Glomerular visceral epithelial cell (primary cell): ENCODE data around the gene FRMPD2.

Experiments
- DNase-seq: peaks from one replicate; pipeline ENCODE4 v3.0.0-alpha.2; 2016; ENCODE audit errors: extremely low spot score

FRMPD2 gene

GRCh38 chr10:48274636-48275035 is at the start of gene FRMPD2:
Gene FRMPD2, minus strand, starts transcription at chr10:48274696. Its CDS starts 129 bp downstream, at chr10:48274567.
- no peak for DNase-seq

GRCh38 chr10:48322017-48322416 is 47.5 kb upstream of the FRMPD2 start:
- no peak for DNase-seq

- DNase-seq = peak; percentile 21
These were observed 43.0 kb upstream of the FRMPD2 start for GRCh38 chr10:48317321-48317990.

DNA sequence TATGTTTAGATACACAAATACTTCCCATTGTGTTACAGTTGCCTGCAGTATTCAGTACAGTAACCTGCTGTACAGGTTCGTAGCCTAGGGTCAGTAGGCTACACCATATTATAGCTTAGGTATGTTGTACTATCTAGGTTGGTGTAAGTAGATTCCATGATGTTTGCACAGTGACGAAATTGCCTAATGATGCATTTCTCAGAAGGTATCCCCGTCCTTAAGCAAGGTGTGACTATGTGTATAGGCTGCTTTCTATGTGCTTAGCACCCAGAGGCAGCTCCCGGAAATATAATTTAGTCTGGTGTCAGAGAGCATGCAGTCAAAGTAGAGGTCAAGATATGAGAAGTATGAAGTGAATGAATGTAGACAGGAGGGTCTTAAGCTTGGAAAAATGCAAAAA is 41.7 kb upstream of the FRMPD2 start:
- no peak for DNase-seq

- DNase-seq = no peak
These were observed 39.6 kb upstream of the FRMPD2 start for GRCh38 chr10:48314107-48314506.

- DNase-seq = peak; percentile 70
These were observed 35.3 kb upstream of the FRMPD2 start for GRCh38 chr10:48309711-48310226.

DNA sequence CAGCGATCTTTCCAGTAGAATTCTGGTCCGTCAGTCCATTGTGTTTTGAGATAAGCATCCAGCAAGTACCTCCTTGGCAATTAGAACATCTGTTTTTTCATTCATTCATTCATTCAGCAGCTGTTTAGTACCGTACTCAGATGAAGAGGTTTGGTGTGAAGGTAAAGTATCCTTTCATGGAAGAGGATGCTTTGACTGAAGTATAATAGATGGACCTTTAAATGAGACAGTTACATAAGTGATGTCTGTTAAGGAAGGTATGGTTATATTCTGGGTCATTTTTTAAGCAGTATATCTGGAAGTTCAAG is 33.2 kb upstream of the FRMPD2 start:
- DNase-seq = no peak

GRCh38 chr10:48306870-48307710 is 32.6 kb upstream of the FRMPD2 start:
- peak; percentile 67 for DNase-seq

- peak; percentile 92 for DNase-seq
These were observed 31.9 kb upstream of the FRMPD2 start, which contains the start of gene MAPK8 for GRCh38 chr10:48306265-48306869. Gene MAPK8, plus strand, starts transcription at chr10:48306677. Its CDS starts 94,984 bp downstream, at chr10:48401661.

DNA sequence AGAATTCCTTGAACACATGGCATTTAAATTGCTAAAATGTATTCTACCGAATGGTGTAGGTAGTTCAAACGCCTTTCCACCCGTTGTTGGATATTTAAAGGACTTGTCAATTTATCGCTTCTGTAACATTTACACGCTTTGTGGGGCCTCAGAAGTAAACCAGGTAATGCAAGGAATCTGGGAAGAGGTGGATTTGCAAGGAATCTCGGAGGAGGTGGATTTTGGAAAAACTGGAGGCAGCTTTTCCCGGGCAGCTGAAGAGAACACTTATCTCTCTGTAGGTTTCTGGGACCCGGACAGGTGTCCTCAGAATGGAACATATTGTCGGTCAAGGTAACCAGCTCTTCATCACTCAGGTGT is 31.4 kb upstream of the FRMPD2 start:
- DNase-seq = no peak

DNA sequence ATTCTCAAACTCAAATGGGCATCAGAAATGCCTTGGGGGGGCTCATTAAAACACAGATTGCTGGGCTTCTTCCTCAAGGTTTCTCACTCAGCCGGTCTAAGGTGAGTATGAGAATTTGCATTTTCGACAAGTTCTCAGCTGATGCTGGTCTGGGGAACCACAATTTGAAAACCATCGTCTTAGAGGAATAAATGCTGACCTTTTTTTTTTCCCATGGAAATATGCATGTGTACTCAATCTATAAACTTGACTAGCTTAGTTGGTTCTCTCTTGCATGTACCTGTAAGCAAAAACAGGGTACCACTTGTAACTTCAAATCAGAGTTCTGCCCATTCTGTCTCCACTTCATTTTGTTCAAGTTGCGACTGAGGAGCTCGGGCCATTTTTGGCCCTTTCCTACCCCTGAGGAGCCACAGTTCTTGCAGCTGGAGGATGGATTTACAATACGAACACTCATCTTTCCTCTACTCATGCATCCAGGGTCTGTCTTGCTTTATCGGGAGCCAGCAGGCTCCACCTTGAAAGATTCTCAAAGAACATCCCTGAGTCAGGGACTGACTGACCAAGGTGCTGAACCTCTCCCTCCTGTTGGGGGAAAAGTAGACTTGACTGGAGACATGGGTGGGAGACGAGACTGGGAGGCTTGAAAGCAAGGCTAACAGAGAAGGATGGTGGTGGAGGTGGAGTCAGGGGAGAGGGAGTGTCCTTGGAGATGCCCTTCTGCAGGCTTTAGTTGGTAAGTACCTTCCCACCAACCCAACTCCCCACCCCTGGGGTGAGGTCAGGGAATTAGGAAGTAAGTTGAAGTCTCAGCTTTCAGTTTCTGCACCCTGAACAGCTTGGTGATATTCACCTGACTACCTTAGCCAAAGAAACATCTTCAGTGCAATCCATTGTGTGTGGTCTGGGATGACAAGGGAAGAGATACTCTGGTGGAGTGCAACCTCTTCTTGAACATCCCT is 28.3 kb upstream of the FRMPD2 start:
- DNase-seq = no peak

DNA sequence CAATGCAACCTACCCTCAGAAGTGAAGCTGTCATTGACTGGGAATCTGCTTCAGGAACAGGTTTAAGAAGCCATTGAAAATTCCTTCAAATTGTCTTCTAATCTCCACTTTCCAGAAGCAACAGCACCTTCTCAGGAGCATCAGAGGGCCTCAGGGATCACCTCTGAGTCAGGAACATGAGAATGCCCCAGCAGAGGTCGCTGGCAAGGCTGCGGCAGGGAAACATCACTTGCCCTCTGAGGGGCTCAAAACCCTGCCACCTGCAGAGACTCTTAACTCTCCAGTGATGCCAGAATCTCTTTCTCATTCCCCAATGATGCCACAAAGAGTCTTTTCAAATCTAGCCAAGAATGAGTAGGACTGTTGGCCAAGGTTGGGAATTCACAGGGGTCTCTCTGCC is 26.1 kb upstream of the FRMPD2 start:
- DNase-seq = no peak

GRCh38 chr10:48299692-48300091 is 25.2 kb upstream of the FRMPD2 start:
- no peak for DNase-seq

DNA sequence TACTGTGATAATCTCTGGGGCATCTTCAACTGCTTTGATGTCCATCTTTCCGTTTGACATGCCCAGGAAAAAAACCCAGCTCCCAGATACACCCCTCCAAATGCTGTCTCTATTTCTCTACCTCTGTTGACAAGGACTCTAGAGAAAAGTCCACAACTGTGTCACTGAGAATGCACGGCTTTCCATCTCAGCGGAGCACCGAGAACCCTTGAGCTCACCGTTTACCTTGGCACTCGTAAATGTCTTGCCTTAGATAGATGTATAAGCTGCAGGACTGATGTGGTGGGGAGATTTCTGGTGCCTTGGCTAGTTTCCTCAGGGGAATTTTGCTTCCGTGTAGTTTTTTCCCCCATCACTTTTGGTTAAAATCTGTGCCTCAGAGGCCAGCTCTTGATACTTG is 24.6 kb upstream of the FRMPD2 start:
- DNase-seq = no peak

DNA sequence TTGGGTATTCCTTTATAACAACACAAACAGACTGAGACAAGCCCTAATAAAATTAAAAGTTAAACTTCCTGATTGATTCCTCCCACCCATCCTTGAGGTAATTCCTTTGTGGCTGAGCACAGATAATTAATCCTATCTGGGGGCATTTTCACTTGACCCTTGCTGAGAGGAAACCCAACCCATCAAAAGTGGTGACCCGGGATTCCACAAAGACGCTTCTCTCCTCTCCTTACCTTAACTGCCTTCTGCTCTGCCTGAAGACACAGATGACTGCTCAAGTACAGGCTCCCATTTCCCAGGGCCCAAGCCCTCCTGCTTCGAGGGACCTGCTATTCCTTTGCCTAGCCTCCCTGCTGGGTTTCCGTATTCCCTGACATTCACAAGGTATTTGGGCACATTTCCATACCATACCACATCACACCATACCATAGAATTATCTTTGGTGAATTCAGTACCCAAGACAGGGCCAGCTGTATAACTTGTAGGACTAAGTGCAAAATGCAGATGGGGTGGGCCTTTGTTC is 22.1 kb upstream of the FRMPD2 start:
- DNase-seq = no peak

DNA sequence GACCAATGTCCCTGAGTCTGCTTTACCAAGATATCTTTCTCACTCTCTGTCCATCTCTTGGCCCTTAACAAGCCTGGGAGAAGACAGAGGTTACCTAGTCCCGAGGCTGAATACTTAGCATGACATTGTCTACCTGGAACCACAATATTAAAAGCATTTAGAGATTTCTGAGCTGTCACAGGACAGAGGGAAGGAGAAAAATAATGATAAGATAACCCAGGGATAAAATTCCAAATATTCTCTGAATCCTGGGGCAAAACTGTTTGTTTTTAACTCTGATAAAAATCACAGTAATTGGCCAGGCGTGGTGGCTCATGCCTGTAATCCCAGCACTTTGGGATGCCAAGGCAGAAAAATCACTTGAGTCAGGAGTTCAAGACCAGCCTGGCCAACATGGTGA is 19.9 kb upstream of the FRMPD2 start:
- DNase-seq = no peak

- DNase-seq = no peak
These were observed 18.1 kb upstream of the FRMPD2 start for GRCh38 chr10:48292616-48293015.

- DNase-seq = peak; percentile 30
These were observed 16.7 kb upstream of the FRMPD2 start for GRCh38 chr10:48291190-48291589.

DNA sequence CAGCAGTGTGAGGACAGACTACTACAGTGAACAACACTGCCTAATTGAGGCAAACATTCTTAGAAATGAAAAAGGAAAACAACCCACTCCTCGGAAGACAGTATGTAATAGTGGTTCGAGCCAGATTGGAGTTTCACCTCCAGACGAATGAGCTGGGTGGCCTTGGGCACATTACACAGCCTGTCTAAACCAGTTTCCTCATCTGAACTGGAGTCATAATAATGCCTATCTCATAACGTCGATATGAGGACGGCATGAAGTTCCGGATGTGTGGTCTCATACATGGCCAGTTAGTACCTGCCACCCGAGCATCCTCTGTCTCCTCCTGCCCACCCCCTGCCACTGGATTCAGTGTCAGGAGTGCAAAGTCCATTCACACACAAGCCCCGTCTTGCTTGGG is 15.8 kb upstream of the FRMPD2 start:
- DNase-seq = no peak

GRCh38 chr10:48289501-48290238 is 15.2 kb upstream of the FRMPD2 start:
- DNase-seq = peak; percentile 51

DNA sequence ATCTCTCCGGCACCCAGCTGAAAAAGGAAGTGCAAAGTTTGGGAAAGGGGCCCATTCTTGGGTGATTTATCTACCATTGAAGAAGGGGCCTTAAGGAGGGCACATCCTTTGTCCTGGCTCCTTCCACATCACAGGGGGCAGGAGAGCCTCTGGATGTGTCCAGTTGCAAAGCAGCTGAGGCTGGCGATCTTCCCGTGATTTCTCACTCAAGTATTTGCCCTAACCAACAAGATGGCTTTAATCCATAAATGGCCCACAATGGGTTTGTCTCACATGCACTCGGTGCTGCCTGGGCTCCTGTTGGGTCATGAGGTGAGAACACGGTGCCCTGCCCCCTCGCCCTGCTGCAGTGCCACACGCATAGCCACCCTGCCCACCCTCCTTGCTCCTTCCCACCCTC is 14.2 kb upstream of the FRMPD2 start:
- DNase-seq = no peak
